Loucy (cell line): ENCODE data around the gene LRRC4B.

Experiments
- H2AFZ ChIP-seq: fragments of 200-600 bp; sonication (generic); 2 replicates; pipeline ENCODE4 v1.6.0; 2016; ENCODE audit warnings: antibody characterized with exemption, mild to moderate bottlenecking, low read length, moderate library complexity
- H3F3A ChIP-seq: fragments of 200-600 bp; 2 replicates; pipeline ENCODE4 v1.6.0; 2016; ENCODE audit warnings: antibody characterized with exemption, low read depth, mild to moderate bottlenecking
- H3K27me3 ChIP-seq: fragments of 200-600 bp; sonication (generic); 2 replicates; pipeline ENCODE4 v1.6.1; 2014; ENCODE audit warnings: low read length, mild to moderate bottlenecking; ENCODE audit not compliant: insufficient read depth, poor library complexity, severe bottlenecking
- H3K36me3 ChIP-seq: fragments of 200-600 bp; sonication (generic); 2 replicates; pipeline ENCODE4 v1.6.1; 2016; ENCODE audit warnings: low read length; ENCODE audit not compliant: insufficient read depth
- H3K4me1 ChIP-seq: fragments of 200-600 bp; sonication (generic); 2 replicates; pipeline ENCODE4 v1.5.1; 2014; ENCODE audit warnings: low read length, mild to moderate bottlenecking; ENCODE audit not compliant: insufficient read depth, poor library complexity, severe bottlenecking
- H3K4me2 ChIP-seq: fragments of 200-600 bp; sonication (generic); 2 replicates; pipeline ENCODE4 v1.6.0; 2014; ENCODE audit warnings: antibody characterized with exemption, low read length, low read depth, mild to moderate bottlenecking; ENCODE audit not compliant: poor library complexity, severe bottlenecking
- H3K4me3 ChIP-seq: fragments of 200-600 bp; sonication (generic); 2 replicates; pipeline ENCODE4 v1.5.1; 2014; ENCODE audit warnings: low read length, mild to moderate bottlenecking, mixed read lengths; ENCODE audit not compliant: poor library complexity, severe bottlenecking
- H3K79me2 ChIP-seq: fragments of 200-600 bp; sonication (generic); 2 replicates; pipeline ENCODE4 v1.6.1; 2014; ENCODE audit warnings: low read length; ENCODE audit not compliant: insufficient read depth
- H3K9ac ChIP-seq: fragments of 200-600 bp; sonication (generic); 2 replicates; pipeline ENCODE4 v1.6.0; 2014; ENCODE audit warnings: mild to moderate bottlenecking, low read depth, low read length, moderate library complexity; ENCODE audit not compliant: poor library complexity, severe bottlenecking
- H3K9me2 ChIP-seq: fragments of 200-600 bp; sonication (generic); replicated peaks from 2 replicates; pipeline ENCODE4 v1.6.1; 2016; ENCODE audit warnings: low read depth, low read length, mixed read lengths
- H3K9me3 ChIP-seq: fragments of 200-600 bp; sonication (generic); 2 replicates; pipeline ENCODE4 v1.6.1; 2014; ENCODE audit warnings: mild to moderate bottlenecking, antibody characterized with exemption, low read length, low read depth; ENCODE audit not compliant: insufficient read depth
- H4K20me1 ChIP-seq: fragments of 200-600 bp; sonication (generic); 2 replicates; pipeline ENCODE4 v1.6.0; 2014; ENCODE audit warnings: antibody characterized with exemption, low read length, mild to moderate bottlenecking; ENCODE audit not compliant: insufficient read depth, poor library complexity, severe bottlenecking
- EZH2phosphoT487 ChIP-seq: fragments of 200-600 bp; IDR thresholded peaks from 2 replicates; pipeline ENCODE4 v1.6.1; 2018; ENCODE audit warnings: antibody characterized with exemption, mild to moderate bottlenecking, moderate library complexity, borderline replicate concordance
- TF ChIP-seq, protein P1 (sequence below): fragments of 200-600 bp; sonication (generic); conservative IDR thresholded peaks from 2 replicates; pipeline ENCODE4 v1.5.1; 2014; ENCODE audit warnings: mild to moderate bottlenecking, antibody characterized with exemption, low read length

The LRRC4B gene

DNA sequence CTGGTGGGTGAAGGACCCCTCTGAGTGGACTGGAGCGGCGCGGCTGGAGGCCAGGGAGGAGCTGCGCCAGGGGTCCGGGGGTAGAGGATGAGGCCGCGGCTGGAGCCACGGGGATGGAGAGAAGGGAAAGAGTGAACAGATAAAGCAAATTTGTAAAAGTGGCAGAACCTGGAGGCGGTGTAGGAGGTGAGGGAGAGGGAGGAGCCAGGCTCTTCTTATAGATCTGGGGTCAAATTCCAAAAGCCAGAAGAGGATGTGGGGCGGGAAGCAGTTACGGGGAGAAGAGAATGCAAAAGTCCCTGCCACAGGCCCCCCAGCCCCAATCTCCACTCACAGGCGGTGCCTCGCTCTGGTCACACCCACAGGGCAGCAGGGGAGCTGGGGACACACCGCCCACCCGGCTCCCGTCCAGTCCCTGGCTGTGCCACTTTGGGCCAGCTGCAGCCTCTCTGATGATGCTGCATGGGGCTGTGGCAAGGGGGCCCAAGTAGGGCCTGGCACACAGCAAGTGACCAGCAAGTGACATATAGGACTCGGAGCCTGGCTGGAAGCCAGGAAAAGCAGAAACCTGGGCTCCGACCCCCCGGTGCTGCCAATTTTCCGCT, 11.1 kb downstream of the LRRC4B start:
- Histone ChIP-seq H3K4me2 (peak overlapping the region; percentile 87), H3K36me3 (no peaks in the 10 kb centered on the region), H4K20me1 (no peaks in the 10 kb centered on the region), H2AFZ (peak overlapping the region; percentile 100), H3K4me1 (peaks cover 13% of the 10 kb centered on the region), H3K9me3 (no peaks in the 10 kb centered on the region), H3K79me2 (no peaks in the 10 kb centered on the region), H3K27me3 (no peaks in the 10 kb centered on the region), H3F3A (no peaks in the 10 kb centered on the region), H3K9me2 (no peaks in the 10 kb centered on the region), H3K4me3 (peak overlapping the region; percentile 84), H3K9ac (peak overlapping the region; percentile 73)
- TF ChIP-seq, protein P1, sequence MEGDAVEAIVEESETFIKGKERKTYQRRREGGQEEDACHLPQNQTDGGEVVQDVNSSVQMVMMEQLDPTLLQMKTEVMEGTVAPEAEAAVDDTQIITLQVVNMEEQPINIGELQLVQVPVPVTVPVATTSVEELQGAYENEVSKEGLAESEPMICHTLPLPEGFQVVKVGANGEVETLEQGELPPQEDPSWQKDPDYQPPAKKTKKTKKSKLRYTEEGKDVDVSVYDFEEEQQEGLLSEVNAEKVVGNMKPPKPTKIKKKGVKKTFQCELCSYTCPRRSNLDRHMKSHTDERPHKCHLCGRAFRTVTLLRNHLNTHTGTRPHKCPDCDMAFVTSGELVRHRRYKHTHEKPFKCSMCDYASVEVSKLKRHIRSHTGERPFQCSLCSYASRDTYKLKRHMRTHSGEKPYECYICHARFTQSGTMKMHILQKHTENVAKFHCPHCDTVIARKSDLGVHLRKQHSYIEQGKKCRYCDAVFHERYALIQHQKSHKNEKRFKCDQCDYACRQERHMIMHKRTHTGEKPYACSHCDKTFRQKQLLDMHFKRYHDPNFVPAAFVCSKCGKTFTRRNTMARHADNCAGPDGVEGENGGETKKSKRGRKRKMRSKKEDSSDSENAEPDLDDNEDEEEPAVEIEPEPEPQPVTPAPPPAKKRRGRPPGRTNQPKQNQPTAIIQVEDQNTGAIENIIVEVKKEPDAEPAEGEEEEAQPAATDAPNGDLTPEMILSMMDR: no peak
- no peak for TF ChIP-seq EZH2phosphoT487

DNA sequence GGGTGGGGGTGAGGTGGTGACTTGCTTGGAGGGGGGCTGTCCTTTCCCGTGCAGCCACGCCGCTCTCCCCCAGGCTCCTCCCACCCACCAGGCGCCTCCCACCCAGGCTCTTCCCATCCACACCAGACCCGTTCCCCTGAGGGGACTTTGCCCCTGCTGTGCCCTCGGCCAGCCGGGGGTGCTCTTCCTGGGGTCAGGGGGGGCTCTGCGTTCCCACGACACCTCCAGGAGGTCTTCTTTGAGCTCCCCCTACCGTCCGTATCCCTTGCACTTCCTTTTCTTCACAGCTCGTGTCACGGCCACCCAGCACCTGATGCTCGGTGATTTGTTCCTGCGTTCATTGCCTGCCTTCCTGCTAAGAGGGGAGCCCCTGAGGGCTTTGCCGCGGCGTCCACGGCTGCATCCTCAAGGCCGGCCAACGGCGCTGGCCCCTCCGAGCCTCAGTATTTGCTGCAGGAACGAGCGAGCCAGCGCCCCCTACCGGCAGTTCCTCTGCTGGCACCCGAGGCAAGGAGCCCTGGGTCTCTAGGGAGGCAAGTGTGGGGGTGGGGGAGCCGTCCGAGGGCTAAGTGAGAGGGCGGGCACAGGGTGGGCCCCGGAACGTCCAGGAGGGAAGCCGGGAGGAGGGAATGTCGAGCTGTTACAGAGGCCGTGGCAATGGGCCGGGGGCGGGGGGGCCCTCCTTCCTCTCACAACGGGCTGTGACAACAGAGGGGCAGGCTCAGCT, 11.8 kb downstream of the LRRC4B start:
- peak overlapping the region; percentile 100 for H2AFZ ChIP-seq
- H3K4me2 ChIP-seq: peak overlapping the region; percentile 87
- H3K9me3 ChIP-seq: no peaks in the 10 kb centered on the region
- no peaks in the 10 kb centered on the region for H4K20me1 ChIP-seq
- no peaks in the 10 kb centered on the region for H3K27me3 ChIP-seq
- H3K79me2 ChIP-seq: no peaks in the 10 kb centered on the region
- H3K9ac ChIP-seq: peak overlapping the region; percentile 73
- H3K4me3 ChIP-seq: peak overlapping the region; percentile 84
- H3F3A ChIP-seq: no peaks in the 10 kb centered on the region
- peaks cover 13% of the 10 kb centered on the region for H3K4me1 ChIP-seq
- H3K36me3 ChIP-seq: no peaks in the 10 kb centered on the region
- no peaks in the 10 kb centered on the region for H3K9me2 ChIP-seq
- TF ChIP-seq, protein P1: peak; percentile 100
- TF ChIP-seq EZH2phosphoT487: no peak

DNA sequence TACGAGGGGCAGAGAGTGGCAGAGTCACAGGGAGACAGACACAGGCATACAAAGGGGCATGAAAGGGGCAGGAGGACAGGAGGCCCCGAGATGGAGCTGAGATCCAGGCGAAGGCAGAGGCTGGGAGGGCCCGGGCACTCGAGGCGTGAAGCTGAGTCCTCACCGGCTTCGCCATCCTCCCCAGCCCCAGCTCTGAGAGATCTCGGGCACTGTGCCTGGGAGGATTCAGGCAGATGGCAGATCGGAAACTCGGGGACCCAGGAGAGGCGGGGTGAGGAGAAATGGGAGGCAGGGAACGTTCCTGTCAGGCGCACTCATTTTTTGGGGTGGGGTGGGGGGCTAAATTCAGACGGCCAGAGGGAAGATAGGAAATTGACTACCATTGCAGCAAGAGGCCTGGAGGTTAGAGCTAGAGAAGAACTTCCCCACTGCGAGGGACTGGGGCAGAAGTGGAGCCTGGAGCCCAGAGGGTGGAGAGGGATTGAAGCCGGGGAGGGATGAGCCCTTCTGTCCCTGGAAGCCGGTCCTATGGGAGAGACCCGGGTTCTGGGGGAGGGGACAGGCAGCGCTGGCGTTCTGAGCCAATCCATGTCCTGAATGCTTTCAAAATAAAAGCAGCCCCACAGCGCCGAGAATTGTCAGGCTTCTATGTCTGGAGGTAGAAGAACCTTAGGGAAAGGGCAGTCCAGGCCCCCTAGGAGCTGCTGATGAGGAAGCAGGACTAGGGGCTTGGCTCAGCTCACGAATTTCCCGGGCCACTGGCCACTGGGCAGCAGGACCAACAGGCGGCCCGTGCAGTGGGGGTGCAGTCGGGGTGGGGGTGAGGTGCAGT, 12.6 kb downstream of the LRRC4B start:
- Histone ChIP-seq H3K9ac (peak overlapping the region; percentile 73), H3F3A (no peaks in the 10 kb centered on the region), H3K4me3 (peak overlapping the region; percentile 84), H3K9me3 (no peaks in the 10 kb centered on the region), H3K4me1 (peaks cover 13% of the 10 kb centered on the region), H3K9me2 (no peaks in the 10 kb centered on the region), H2AFZ (peak overlapping the region; percentile 100), H3K79me2 (no peaks in the 10 kb centered on the region), H3K4me2 (peak overlapping the region; percentile 87), H3K36me3 (no peaks in the 10 kb centered on the region), H3K27me3 (no peaks in the 10 kb centered on the region), H4K20me1 (no peaks in the 10 kb centered on the region)
- no peak for TF ChIP-seq EZH2phosphoT487
- TF ChIP-seq, protein P1: no peak
